ENCODE results near the gene OR8A1. TPM values are rescaled to one million over a fixed set of nuclear protein-coding genes. Genes with fewer than 3 reads are reported as not detected.

Gene OR8A1
- total RNA-seq, 1 experiment from 2014 or later, result not detected

GRCh38 chr11:124543554-124543953, 26.2 kb upstream of the OR8A1 start, which contains the start of gene OR8B12:
Gene OR8B12, minus strand, starts transcription at chr11:124543654. Its CDS starts 0 bp downstream, at chr11:124543654.
- POLR2A ChIA-PET (ENCODE audit: unreplicated experiment), result no interaction called here
- no peak within 1 kb of the TSS for H3K4me3 ChIP-seq
- H3K4me1 ChIP-seq (replicated peaks; ENCODE audit: insufficient read depth), result no peaks in the 10 kb centered on the region
- H3K36me3 ChIP-seq (ENCODE audit: low read depth), result no peaks in the 10 kb centered on the region
- DNase-seq, result no peak
- no peaks in the 10 kb centered on the region for H3K9me2 ChIP-seq (ENCODE audit: insufficient read depth)
- no peak for TF ChIP-seq EZH2 (IDR thresholded peaks at IDR 0.05; ENCODE audit: low read depth)
- TF ChIP-seq CTCF (conservative IDR thresholded peaks at IDR 0.05), result no peak
- H4K20me1 ChIP-seq (ENCODE audit: insufficient read depth), result no peaks in the 10 kb centered on the region
- no peaks in the 10 kb centered on the region for H3K79me2 ChIP-seq (ENCODE audit: low read depth)
- H3K9me3 ChIP-seq (ENCODE audit: insufficient read depth, low read depth), result no peaks in the 10 kb centered on the region
- H3K27me3 ChIP-seq (ENCODE audit: insufficient read depth, low read depth), result peaks cover 6% of the 10 kb centered on the region; the same call in 1 of the 2 replicates
- intact Hi-C loops (cut with micrococcal nuclease; ENCODE audit: unreplicated experiment), result no loop called here
- CTCF ChIA-PET, result no interaction called here
- no peak within 1 kb of the TSS for H3K4me2 ChIP-seq
- no TSS peak for BruUV-seq (replicated peaks)
- 0 out of 2 replicates have a peak within 1 kb of the TSS, but pooled peaks have one; percentile 4 for H2AFZ ChIP-seq
- H3K27ac ChIP-seq, result no peak within 1 kb of the TSS
- no peaks in the 10 kb centered on the region for H3F3A ChIP-seq (ENCODE audit: insufficient read depth, low read depth)

GRCh38 chr11:124551189-124551588, 18.6 kb upstream of the OR8A1 start:
- H3K9me3 ChIP-seq (ENCODE audit: insufficient read depth, low read depth), result no peaks in the 10 kb centered on the region
- no peaks in the 10 kb centered on the region for H3K4me1 ChIP-seq (replicated peaks; ENCODE audit: insufficient read depth)
- H3F3A ChIP-seq (ENCODE audit: insufficient read depth, low read depth), result no peaks in the 10 kb centered on the region; the same call in 1 of the 2 replicates
- H3K79me2 ChIP-seq (ENCODE audit: low read depth), result no peaks in the 10 kb centered on the region
- peaks cover 3% of the 10 kb centered on the region; the same call in 1 of the 2 replicates for H3K27me3 ChIP-seq (ENCODE audit: insufficient read depth, low read depth)
- no TSS peak for BruUV-seq (replicated peaks)
- H2AFZ ChIP-seq, result no peak overlapping the region
- intact Hi-C loops (cut with micrococcal nuclease; ENCODE audit: unreplicated experiment), result no loop called here
- H3K4me3 ChIP-seq, result no peak overlapping the region
- ChIA-PET POLR2A (ENCODE audit: unreplicated experiment) (no interaction called here), CTCF (interaction anchor here (0.7 kb wide), 1 partner anchor 795 kb away, joined by 3 read pairs; no protein-coding TSS in a partner anchor)
- no peaks in the 10 kb centered on the region for H3K9me2 ChIP-seq (ENCODE audit: insufficient read depth)
- no peaks in the 10 kb centered on the region for H3K36me3 ChIP-seq (ENCODE audit: low read depth)
- no peaks in the 10 kb centered on the region for H4K20me1 ChIP-seq (ENCODE audit: insufficient read depth)
- H3K27ac ChIP-seq, result no peak overlapping the region
- no peak for TF ChIP-seq EZH2 (IDR thresholded peaks at IDR 0.05; ENCODE audit: low read depth)
- no peak for TF ChIP-seq CTCF (conservative IDR thresholded peaks at IDR 0.05)
- no peak overlapping the region for H3K4me2 ChIP-seq
- no peak for DNase-seq

GRCh38 chr11:124551987-124552386, 17.8 kb upstream of the OR8A1 start:
- Histone ChIP-seq H3F3A (ENCODE audit: insufficient read depth, low read depth) (no peaks in the 10 kb centered on the region; the same call in 1 of the 2 replicates), H3K36me3 (ENCODE audit: low read depth) (no peaks in the 10 kb centered on the region), H3K9me2 (ENCODE audit: insufficient read depth) (no peaks in the 10 kb centered on the region), H3K4me2 (no peak overlapping the region), H4K20me1 (ENCODE audit: insufficient read depth) (no peaks in the 10 kb centered on the region), H3K27ac (no peak overlapping the region), H3K9me3 (ENCODE audit: insufficient read depth, low read depth) (no peaks in the 10 kb centered on the region), H3K4me1 (replicated peaks; ENCODE audit: insufficient read depth) (no peaks in the 10 kb centered on the region), H2AFZ (no peak overlapping the region; the same call in 1 of the 2 replicates), H3K4me3 (no peak overlapping the region), H3K27me3 (ENCODE audit: insufficient read depth, low read depth) (peaks cover 5% of the 10 kb centered on the region; the same call in 1 of the 2 replicates), H3K79me2 (ENCODE audit: low read depth) (no peaks in the 10 kb centered on the region)
- CTCF ChIA-PET, result no interaction called here
- POLR2A ChIA-PET (ENCODE audit: unreplicated experiment), result no interaction called here
- TF ChIP-seq EZH2 (IDR thresholded peaks at IDR 0.05; ENCODE audit: low read depth), result no peak
- TF ChIP-seq CTCF (conservative IDR thresholded peaks at IDR 0.05), result no peak
- BruUV-seq (replicated peaks), result no TSS peak
- intact Hi-C loops (cut with micrococcal nuclease; ENCODE audit: unreplicated experiment), result no loop called here
- no peak for DNase-seq

All from PC-9 (cell line).